ENCODE results near the gene CLOCK. TPM values are rescaled to one million over a fixed set of nuclear protein-coding genes. Genes with fewer than 3 reads are reported as not detected.

The CLOCK gene
- total and polyA plus RNA-seq, 9 donors, result 8.5 to 17.4 (median 14.6) TPM

GRCh38 chr4:55437823-55438222 is 108.9 kb downstream of the CLOCK start:
- H3K4me3 ChIP-seq (ENCODE audit: low read length), result no peak overlapping the region
- H3K9me3 ChIP-seq (replicated peaks; ENCODE audit: control insufficient read depth, low read depth, low read length), result no peaks in the 10 kb centered on the region
- peaks cover 27% of the 10 kb centered on the region for H3K36me3 ChIP-seq (ENCODE audit: control insufficient read depth, insufficient read depth, low read length)
- DNase-seq, result no peak
- no peaks in the 10 kb centered on the region for H3K27me3 ChIP-seq (ENCODE audit: control insufficient read depth, insufficient read depth, low read length)
- WGBS (ENCODE audit: insufficient coverage), result no CpG with 5 or more reads among the region's 3 CpGs
- H3K27ac ChIP-seq (ENCODE audit: low read length), result no peak overlapping the region
- H3K4me1 ChIP-seq (ENCODE audit: control insufficient read depth, insufficient read depth, low read length), result no peaks in the 10 kb centered on the region

GRCh38 chr4:55437356-55437796 is 109.3 kb downstream of the CLOCK start:
- 80% methylated on average over 1 of the region's 5 CpGs for WGBS (ENCODE audit: insufficient coverage)
- Histone ChIP-seq H3K36me3 (ENCODE audit: control insufficient read depth, insufficient read depth, low read length) (peaks cover 29% of the 10 kb centered on the region), H3K4me1 (ENCODE audit: control insufficient read depth, insufficient read depth, low read length) (no peaks in the 10 kb centered on the region), H3K27ac (ENCODE audit: low read length) (no peak overlapping the region), H3K27me3 (ENCODE audit: control insufficient read depth, insufficient read depth, low read length) (no peaks in the 10 kb centered on the region), H3K4me3 (ENCODE audit: low read length) (no peak overlapping the region), H3K9me3 (replicated peaks; ENCODE audit: control insufficient read depth, low read depth, low read length) (no peaks in the 10 kb centered on the region)
- DNase-seq, result no peak

GRCh38 chr4:55435141-55435841 is 111.4 kb downstream of the CLOCK start:
- Histone ChIP-seq H3K4me1 (ENCODE audit: control insufficient read depth, insufficient read depth, low read length) (no peaks in the 10 kb centered on the region), H3K27ac (ENCODE audit: low read length) (no peak overlapping the region), H3K9me3 (replicated peaks; ENCODE audit: control insufficient read depth, low read depth, low read length) (no peaks in the 10 kb centered on the region), H3K4me3 (ENCODE audit: low read length) (no peak overlapping the region), H3K27me3 (ENCODE audit: control insufficient read depth, insufficient read depth, low read length) (no peaks in the 10 kb centered on the region), H3K36me3 (ENCODE audit: control insufficient read depth, insufficient read depth, low read length) (peaks cover 23% of the 10 kb centered on the region)
- WGBS (ENCODE audit: insufficient coverage), result no CpG with 5 or more reads among the region's 3 CpGs
- peak; percentile 27 for DNase-seq

- Histone ChIP-seq H3K27me3 (ENCODE audit: control insufficient read depth, insufficient read depth, low read length) (no peaks in the 10 kb centered on the region), H3K36me3 (ENCODE audit: control insufficient read depth, insufficient read depth, low read length) (peaks cover 26% of the 10 kb centered on the region), H3K9me3 (replicated peaks; ENCODE audit: control insufficient read depth, low read depth, low read length) (no peaks in the 10 kb centered on the region), H3K27ac (ENCODE audit: low read length) (no peak overlapping the region), H3K4me1 (ENCODE audit: control insufficient read depth, insufficient read depth, low read length) (no peaks in the 10 kb centered on the region), H3K4me3 (ENCODE audit: low read length) (no peak overlapping the region)
- WGBS (ENCODE audit: insufficient coverage), result 56% methylated on average over 3 of the region's 6 CpGs
- DNase-seq, result no peak
Observed at GRCh38 chr4:55431710-55432336, 114.9 kb downstream of the CLOCK start.

GRCh38 chr4:55424791-55425190 is 121.9 kb downstream of the CLOCK start:
- H3K4me3 ChIP-seq (ENCODE audit: low read length), result no peak overlapping the region
- no peaks in the 10 kb centered on the region for H3K4me1 ChIP-seq (ENCODE audit: control insufficient read depth, insufficient read depth, low read length)
- no peak for DNase-seq
- peaks cover 44% of the 10 kb centered on the region for H3K36me3 ChIP-seq (ENCODE audit: control insufficient read depth, insufficient read depth, low read length)
- no peak overlapping the region for H3K27ac ChIP-seq (ENCODE audit: low read length)
- WGBS (ENCODE audit: insufficient coverage), result no CpG with 5 or more reads among the region's 3 CpGs
- H3K27me3 ChIP-seq (ENCODE audit: control insufficient read depth, insufficient read depth, low read length), result no peaks in the 10 kb centered on the region
- H3K9me3 ChIP-seq (replicated peaks; ENCODE audit: control insufficient read depth, low read depth, low read length), result no peaks in the 10 kb centered on the region

- DNase-seq, result no peak
- Histone ChIP-seq H3K27me3 (ENCODE audit: control insufficient read depth, insufficient read depth, low read length) (no peaks in the 10 kb centered on the region), H3K36me3 (ENCODE audit: control insufficient read depth, insufficient read depth, low read length) (peaks cover 39% of the 10 kb centered on the region), H3K9me3 (replicated peaks; ENCODE audit: control insufficient read depth, low read depth, low read length) (no peaks in the 10 kb centered on the region), H3K27ac (ENCODE audit: low read length) (no peak overlapping the region), H3K4me3 (ENCODE audit: low read length) (no peak overlapping the region), H3K4me1 (ENCODE audit: control insufficient read depth, insufficient read depth, low read length) (no peaks in the 10 kb centered on the region)
- 100% methylated on average over 1 of the region's 3 CpGs for WGBS (ENCODE audit: insufficient coverage)
Observed at GRCh38 chr4:55416176-55416575, 130.5 kb downstream of the CLOCK start.

- no peak overlapping the region for H3K27ac ChIP-seq (ENCODE audit: low read length)
- H3K4me1 ChIP-seq (ENCODE audit: control insufficient read depth, insufficient read depth, low read length), result peaks cover 7% of the 10 kb centered on the region
- no peaks in the 10 kb centered on the region for H3K27me3 ChIP-seq (ENCODE audit: control insufficient read depth, insufficient read depth, low read length)
- no peak for DNase-seq
- no peaks in the 10 kb centered on the region for H3K9me3 ChIP-seq (replicated peaks; ENCODE audit: control insufficient read depth, low read depth, low read length)
- H3K4me3 ChIP-seq (ENCODE audit: low read length), result no peak overlapping the region
- 94% methylated on average over 3 of the region's 6 CpGs for WGBS (ENCODE audit: insufficient coverage)
- peaks cover 22% of the 10 kb centered on the region for H3K36me3 ChIP-seq (ENCODE audit: control insufficient read depth, insufficient read depth, low read length)
Observed at GRCh38 chr4:55411621-55412020, 135.1 kb downstream of the CLOCK start.

- no peaks in the 10 kb centered on the region for H3K27me3 ChIP-seq (ENCODE audit: control insufficient read depth, insufficient read depth, low read length)
- peaks cover 7% of the 10 kb centered on the region for H3K4me1 ChIP-seq (ENCODE audit: control insufficient read depth, insufficient read depth, low read length)
- H3K36me3 ChIP-seq (ENCODE audit: control insufficient read depth, insufficient read depth, low read length), result peaks cover 19% of the 10 kb centered on the region
- DNase-seq, result no peak
- no peak overlapping the region for H3K27ac ChIP-seq (ENCODE audit: low read length)
- H3K9me3 ChIP-seq (replicated peaks; ENCODE audit: control insufficient read depth, low read depth, low read length), result no peaks in the 10 kb centered on the region
- H3K4me3 ChIP-seq (ENCODE audit: low read length), result no peak overlapping the region
- 100% methylated on average over 3 of the region's 8 CpGs for WGBS (ENCODE audit: insufficient coverage)
Observed at GRCh38 chr4:55410431-55410830, 136.3 kb downstream of the CLOCK start.

- no peak overlapping the region for H3K27ac ChIP-seq (ENCODE audit: low read length)
- H3K36me3 ChIP-seq (ENCODE audit: control insufficient read depth, insufficient read depth, low read length), result peaks cover 22% of the 10 kb centered on the region
- no peak overlapping the region for H3K4me3 ChIP-seq (ENCODE audit: low read length)
- no peaks in the 10 kb centered on the region for H3K9me3 ChIP-seq (replicated peaks; ENCODE audit: control insufficient read depth, low read depth, low read length)
- H3K4me1 ChIP-seq (ENCODE audit: control insufficient read depth, insufficient read depth, low read length), result peaks cover 7% of the 10 kb centered on the region
- 40% methylated on average over 3 of the region's 10 CpGs for WGBS (ENCODE audit: insufficient coverage)
- H3K27me3 ChIP-seq (ENCODE audit: control insufficient read depth, insufficient read depth, low read length), result no peaks in the 10 kb centered on the region
- DNase-seq, result peak; percentile 51
Observed at GRCh38 chr4:55409468-55410171, 137.1 kb downstream of the CLOCK start.

GRCh38 chr4:55407764-55408163 is 138.9 kb downstream of the CLOCK start:
- WGBS (ENCODE audit: insufficient coverage), result no CpG with 5 or more reads among the region's 3 CpGs
- H3K4me1 ChIP-seq (ENCODE audit: control insufficient read depth, insufficient read depth, low read length), result peaks cover 7% of the 10 kb centered on the region
- H3K36me3 ChIP-seq (ENCODE audit: control insufficient read depth, insufficient read depth, low read length), result peaks cover 23% of the 10 kb centered on the region

More at GRCh38 chr4:55407764-55408163, 138.9 kb downstream of the CLOCK start:
- Histone ChIP-seq H3K27me3 (ENCODE audit: control insufficient read depth, insufficient read depth, low read length) (no peaks in the 10 kb centered on the region), H3K9me3 (replicated peaks; ENCODE audit: control insufficient read depth, low read depth, low read length) (no peaks in the 10 kb centered on the region), H3K27ac (ENCODE audit: low read length) (no peak overlapping the region), H3K4me3 (ENCODE audit: low read length) (no peak overlapping the region)
- no peak for DNase-seq
